OCI-LY3 (cell line): Measurements from ENCODE around the gene SLX4.

Experiments
- EZH2phosphoT487 ChIP-seq: fragments of 200-600 bp; shearing (Covaris generic); IDR thresholded peaks from 2 replicates; pipeline ENCODE4 v1.6.1; 2018; ENCODE audit warnings: antibody characterized with exemption, mixed run types, low read depth
- TF ChIP-seq, protein P1 (sequence below): fragments of 200-600, 300-600 bp; sonication (generic); IDR thresholded peaks from 2 replicates; pipeline ENCODE4 v1.5.1; 2014; ENCODE audit warnings: antibody characterized with exemption, low read length, low read depth

DNA sequence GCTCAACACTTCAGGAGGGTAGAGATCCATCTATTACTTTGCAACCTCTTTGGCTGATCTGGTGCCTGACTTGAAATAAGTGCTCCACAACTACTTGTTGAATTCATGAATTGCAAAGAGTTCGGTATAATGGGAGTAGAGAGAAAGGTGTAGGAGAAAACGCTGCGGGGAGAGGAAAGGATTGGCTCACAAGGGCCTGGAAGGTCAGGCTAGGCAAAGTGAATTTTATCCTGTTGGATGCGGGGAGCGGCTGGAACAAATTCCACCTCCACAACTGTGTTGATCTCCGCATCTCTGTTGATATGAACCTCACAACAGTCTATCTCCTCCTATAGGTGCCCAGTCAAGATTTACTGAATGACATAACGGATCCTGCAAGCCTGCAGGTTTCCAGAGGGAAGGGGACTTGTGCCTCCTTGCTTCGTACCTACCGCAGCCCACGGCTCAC, 684 bp downstream of the SLX4 start:
- TF ChIP-seq, protein P1, sequence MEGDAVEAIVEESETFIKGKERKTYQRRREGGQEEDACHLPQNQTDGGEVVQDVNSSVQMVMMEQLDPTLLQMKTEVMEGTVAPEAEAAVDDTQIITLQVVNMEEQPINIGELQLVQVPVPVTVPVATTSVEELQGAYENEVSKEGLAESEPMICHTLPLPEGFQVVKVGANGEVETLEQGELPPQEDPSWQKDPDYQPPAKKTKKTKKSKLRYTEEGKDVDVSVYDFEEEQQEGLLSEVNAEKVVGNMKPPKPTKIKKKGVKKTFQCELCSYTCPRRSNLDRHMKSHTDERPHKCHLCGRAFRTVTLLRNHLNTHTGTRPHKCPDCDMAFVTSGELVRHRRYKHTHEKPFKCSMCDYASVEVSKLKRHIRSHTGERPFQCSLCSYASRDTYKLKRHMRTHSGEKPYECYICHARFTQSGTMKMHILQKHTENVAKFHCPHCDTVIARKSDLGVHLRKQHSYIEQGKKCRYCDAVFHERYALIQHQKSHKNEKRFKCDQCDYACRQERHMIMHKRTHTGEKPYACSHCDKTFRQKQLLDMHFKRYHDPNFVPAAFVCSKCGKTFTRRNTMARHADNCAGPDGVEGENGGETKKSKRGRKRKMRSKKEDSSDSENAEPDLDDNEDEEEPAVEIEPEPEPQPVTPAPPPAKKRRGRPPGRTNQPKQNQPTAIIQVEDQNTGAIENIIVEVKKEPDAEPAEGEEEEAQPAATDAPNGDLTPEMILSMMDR, result no peak
- no peak for TF ChIP-seq EZH2phosphoT487
